ENCODE results near the gene SCN1B.
A peak's percentile ranks its signal among the peaks of the same experiment; 100 is the strongest.

The SCN1B gene

GRCh38 chr19:35039881-35040825 lies 9.9 kb downstream of the SCN1B start:
- TF ChIP-seq, protein P1, sequence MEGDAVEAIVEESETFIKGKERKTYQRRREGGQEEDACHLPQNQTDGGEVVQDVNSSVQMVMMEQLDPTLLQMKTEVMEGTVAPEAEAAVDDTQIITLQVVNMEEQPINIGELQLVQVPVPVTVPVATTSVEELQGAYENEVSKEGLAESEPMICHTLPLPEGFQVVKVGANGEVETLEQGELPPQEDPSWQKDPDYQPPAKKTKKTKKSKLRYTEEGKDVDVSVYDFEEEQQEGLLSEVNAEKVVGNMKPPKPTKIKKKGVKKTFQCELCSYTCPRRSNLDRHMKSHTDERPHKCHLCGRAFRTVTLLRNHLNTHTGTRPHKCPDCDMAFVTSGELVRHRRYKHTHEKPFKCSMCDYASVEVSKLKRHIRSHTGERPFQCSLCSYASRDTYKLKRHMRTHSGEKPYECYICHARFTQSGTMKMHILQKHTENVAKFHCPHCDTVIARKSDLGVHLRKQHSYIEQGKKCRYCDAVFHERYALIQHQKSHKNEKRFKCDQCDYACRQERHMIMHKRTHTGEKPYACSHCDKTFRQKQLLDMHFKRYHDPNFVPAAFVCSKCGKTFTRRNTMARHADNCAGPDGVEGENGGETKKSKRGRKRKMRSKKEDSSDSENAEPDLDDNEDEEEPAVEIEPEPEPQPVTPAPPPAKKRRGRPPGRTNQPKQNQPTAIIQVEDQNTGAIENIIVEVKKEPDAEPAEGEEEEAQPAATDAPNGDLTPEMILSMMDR (IDR thresholded peaks at IDR 0.05), result no peak
- DNase-seq (ENCODE audit: low spot score), result no peak
- Histone ChIP-seq H3K27ac (peak overlapping the region in 1 of 2 donors; percentile 77), H3K4me3 (peak overlapping the region; percentile 52)

GRCh38 chr19:35040826-35041547 lies 10.7 kb downstream of the SCN1B start:
- Histone ChIP-seq H3K27ac (peak overlapping the region in 1 of 2 donors; percentile 77), H3K4me3 (peak overlapping the region; percentile 52)
- TF ChIP-seq, protein P1 (IDR thresholded peaks at IDR 0.05), result no peak
- DNase-seq (ENCODE audit: low spot score), result no peak

- H3K4me3 ChIP-seq, result peak within 1 kb of the TSS; percentile 52
- TF ChIP-seq, protein P1 (IDR thresholded peaks at IDR 0.05), result no peak
- H3K27ac ChIP-seq, result peak within 1 kb of the TSS in 1 of 2 donors; percentile 77
- DNase-seq (ENCODE audit: low spot score), result no peak
Observed at GRCh38 chr19:35041548-35042055, 11.3 kb downstream of the SCN1B start, which contains the start of gene HPN. Gene HPN (plus strand): TSS chr19:35041721. CDS start chr19:35042507, 786 bp downstream.

- Histone ChIP-seq H3K4me3 (no peak overlapping the region), H3K27ac (peak overlapping the region in 1 of 2 donors; percentile 77)
- TF ChIP-seq, protein P1 (IDR thresholded peaks at IDR 0.05), result no peak
- DNase-seq (ENCODE audit: low spot score), result no peak
Observed at GRCh38 chr19:35042056-35042730, 11.9 kb downstream of the SCN1B start.

- TF ChIP-seq, protein P1 (IDR thresholded peaks at IDR 0.05), result no peak
- no peak overlapping the region for H3K27ac ChIP-seq
- no peak overlapping the region for H3K4me3 ChIP-seq
- DNase-seq (ENCODE audit: low spot score), result no peak
Observed at GRCh38 chr19:35042954-35043604, 12.8 kb downstream of the SCN1B start.

DNA sequence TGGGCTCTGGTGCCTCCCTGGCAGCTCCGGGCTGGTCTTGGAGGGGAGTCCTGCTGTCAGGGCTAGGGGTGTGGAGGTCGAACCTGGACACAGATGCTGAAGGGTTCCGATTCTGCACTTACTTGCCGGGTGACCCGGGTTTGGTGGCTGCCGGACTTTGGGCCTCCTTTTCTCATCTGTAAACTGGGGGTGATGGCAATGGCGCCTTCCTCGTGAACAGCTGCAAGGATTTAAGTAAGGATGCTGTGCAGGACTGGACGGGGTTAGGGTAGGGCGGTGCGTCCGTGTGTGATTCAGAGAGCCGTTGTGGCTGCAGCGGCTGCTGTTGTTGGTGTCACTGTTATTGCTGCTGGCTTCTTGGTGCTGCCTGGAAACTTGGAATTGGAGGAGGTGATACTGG lies 13.6 kb downstream of the SCN1B start:
- H3K27ac ChIP-seq, result no peak overlapping the region
- no peak overlapping the region for H3K4me3 ChIP-seq
- TF ChIP-seq, protein P1 (IDR thresholded peaks at IDR 0.05), result no peak
- no peak for DNase-seq (ENCODE audit: low spot score)
